T-helper 1 cell treated with Interleukin-12 subunit alpha and Interleukin-12 subunit beta and Interleukin-4 antibody, amounts not matched to agents 30 ng/mL and 1 ng/mL, for 36 hours (primary cell): ENCODE measurements around the gene BAZ2A. TPM values are rescaled to one million over a fixed set of nuclear protein-coding genes. Genes with fewer than 3 reads are reported as not detected.
"Not testable (repeated sequence)": the region's sequence is repeated elsewhere in the genome, so short reads cannot be mapped to it uniquely, and the experiment has no call there.

Source experiments
- intact Hi-C: fragments of 100-400 bp; cut with micrococcal nuclease; formaldehyde crosslinking; loops from one replicate; pipeline ENCODE4 v1.15.1; 2024
- total RNA-seq: library from RNA; stranded (reverse); gene quantifications from 2 replicates; pipeline ENCODE4 v1.2.3, GENCODE V29; 2022

BAZ2A gene
- total RNA-seq, result 123 and 124 TPM in 2 replicates

- intact Hi-C loops, result loop anchor here (1.0 to 5.0 kb wide), 3 partner anchors 58 to 408 kb away; partner anchors contain the start of genes NABP2, PTGES3, RBMS2 and RNF41
These were observed at the start of gene BAZ2A for GRCh38 chr12:56630180-56630632. BAZ2A (minus strand) TSS chr12:56630326; CDS start chr12:56617530, 12,796 bp downstream.

GRCh38 chr12:56678852-56679251 is 48.7 kb upstream of the BAZ2A start:
- intact Hi-C loops, result no loop called here

DNA sequence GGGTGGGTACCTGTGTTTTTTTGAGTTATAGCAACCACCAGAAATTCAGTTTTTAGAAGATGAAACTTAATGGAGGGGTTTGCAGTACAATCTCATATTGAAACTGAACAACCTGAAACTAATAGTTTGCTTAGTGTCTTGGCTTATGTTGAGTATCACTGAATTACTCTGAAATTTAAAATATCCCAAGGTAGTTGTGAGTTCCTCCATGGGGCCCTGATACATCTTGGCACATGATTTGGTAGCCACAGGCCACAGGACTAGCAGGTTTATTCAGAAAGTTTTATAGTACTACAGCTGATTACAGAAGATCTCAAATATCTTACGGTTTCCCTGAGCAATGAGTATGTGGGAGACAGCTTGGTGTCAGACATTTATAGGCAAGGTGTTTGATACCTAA is 47.6 kb upstream of the BAZ2A start:
- intact Hi-C loops, result no loop called here

GRCh38 chr12:56676851-56677580 is 46.9 kb upstream of the BAZ2A start:
- intact Hi-C loops, result no loop called here

DNA sequence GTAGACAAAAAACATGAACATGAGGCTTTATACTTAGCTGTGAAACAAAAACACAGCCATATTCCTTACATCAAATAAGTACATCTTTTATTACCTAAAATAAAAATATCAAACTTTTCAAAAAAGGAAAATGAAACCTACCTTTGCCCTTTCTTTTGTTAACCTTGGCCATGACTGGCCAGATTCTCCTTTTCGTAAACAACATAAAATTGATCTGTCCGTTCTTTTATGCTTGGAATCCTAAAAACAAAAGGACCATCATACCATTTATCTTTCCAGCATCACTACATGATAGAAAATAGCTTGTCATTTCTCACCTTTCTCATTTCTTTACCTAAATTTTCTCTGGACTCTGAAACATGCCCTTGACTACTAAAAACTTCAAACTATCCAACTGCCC is 41.5 kb upstream of the BAZ2A start:
- intact Hi-C loops, result no loop called here

- intact Hi-C loops, result no loop called here
These were observed 40.7 kb upstream of the BAZ2A start for GRCh38 chr12:56670836-56671235.

DNA sequence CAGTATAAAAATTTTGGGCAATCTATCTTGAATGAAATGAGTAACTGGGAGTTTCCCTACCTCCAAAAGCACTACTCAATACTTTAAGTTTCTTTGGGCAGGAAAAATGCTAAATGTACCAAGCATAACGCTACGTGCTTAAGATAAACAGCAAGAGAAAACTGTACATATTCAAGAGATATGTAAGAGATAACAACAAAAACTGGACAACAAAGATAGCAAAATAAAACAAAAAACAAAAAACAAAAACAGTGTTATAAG is 38.0 kb upstream of the BAZ2A start:
- intact Hi-C loops, result no loop called here

- intact Hi-C loops, result no loop called here
These were observed 32.0 kb upstream of the BAZ2A start for GRCh38 chr12:56661979-56662638.

- intact Hi-C loops, result no loop called here
These were observed 31.4 kb upstream of the BAZ2A start for GRCh38 chr12:56661560-56661959.

GRCh38 chr12:56658921-56659320 is 28.8 kb upstream of the BAZ2A start:
- intact Hi-C loops, result no loop called here

DNA sequence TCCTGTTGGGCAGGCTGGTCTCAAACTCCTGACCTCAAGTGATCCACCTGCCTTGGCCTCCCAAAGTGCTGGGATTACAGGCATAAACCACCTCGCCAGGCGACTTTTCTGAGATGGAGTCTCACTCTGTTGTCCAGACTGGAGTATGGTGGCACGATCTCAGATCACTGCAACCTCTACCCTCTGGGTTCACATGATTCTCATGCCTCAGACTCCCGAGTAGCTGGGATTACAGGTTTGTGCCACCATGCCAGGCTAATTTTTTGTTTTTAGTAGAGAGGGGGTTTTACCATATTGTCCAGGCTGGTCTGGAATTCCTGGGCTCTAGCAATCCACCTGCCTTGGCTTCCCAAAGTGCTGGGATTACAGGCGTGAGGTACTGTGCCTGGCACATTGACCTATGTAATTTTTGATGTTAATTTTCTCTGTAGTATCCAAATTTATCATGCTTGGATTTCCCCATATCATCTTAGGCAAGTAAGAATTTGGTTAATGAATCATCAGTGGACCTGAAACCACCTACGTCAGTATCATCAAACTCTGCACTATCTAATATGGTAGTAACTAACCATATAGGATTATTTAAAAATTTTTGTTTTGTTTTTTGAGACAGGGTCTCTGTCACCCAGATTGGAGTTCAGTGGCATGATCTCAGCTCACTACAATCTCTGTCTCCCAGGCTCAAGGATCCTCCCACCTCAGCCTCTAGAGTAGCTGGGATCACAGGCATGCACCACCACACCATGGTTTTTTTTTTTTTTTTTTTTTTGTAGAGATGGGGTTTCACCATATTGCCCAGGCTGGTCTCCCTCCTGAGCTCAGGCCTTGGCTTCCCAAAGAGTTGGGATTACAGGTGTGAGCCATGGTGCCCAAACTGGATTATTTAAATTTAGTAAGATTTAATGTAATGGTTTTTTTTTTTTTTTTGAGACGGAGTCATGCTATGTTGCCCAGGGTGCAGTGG is 27.6 kb upstream of the BAZ2A start:
- intact Hi-C loops, result no loop called here

GRCh38 chr12:56653781-56654180 is 23.7 kb upstream of the BAZ2A start:
- intact Hi-C loops, result not testable (repeated sequence)

GRCh38 chr12:56648023-56648422 is 17.9 kb upstream of the BAZ2A start:
- intact Hi-C loops, result loop anchor here (5.0 kb wide), 1 partner anchor 831 kb away; the partner anchor contains the start of genes ORMDL2 and SARNP

- intact Hi-C loops, result loop anchor here (1.0 to 5.0 kb wide), 10 partner anchors 10 to 829 kb away; partner anchors contain the start of genes NACA, ORMDL2, PRIM1 and PTGES3
These were observed 15.8 kb upstream of the BAZ2A start, which contains the start of gene ATP5F1B for GRCh38 chr12:56645717-56646446. ATP5F1B (minus strand) TSS chr12:56645984; CDS start chr12:56645963, 21 bp downstream.

GRCh38 chr12:56645201-56645716 is 15.1 kb upstream of the BAZ2A start:
- intact Hi-C loops, result loop anchor here (5.0 kb wide), 1 partner anchor 828 kb away; the partner anchor contains the start of genes ORMDL2 and SARNP

DNA sequence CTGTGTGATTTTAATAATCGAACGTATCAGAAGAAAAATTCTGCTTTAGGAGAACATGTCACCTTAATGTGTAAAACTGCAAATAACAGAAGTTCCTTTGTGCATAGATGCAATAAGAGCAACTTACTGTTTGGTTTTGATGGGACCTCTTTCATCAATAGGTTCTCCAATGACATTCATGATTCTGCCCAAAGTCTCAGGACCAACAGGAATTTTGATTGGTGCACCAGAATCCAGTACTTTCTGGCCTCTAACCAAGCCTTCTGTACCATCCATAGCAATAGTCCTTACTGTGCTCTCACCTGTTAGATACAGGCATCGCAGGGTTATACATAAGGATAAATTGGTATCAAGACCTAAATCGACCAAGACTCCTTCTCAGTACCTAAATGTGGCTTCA is 14.5 kb upstream of the BAZ2A start:
- intact Hi-C loops, result loop anchor here (5.0 kb wide), 1 partner anchor 827 kb away; the partner anchor contains the start of genes ORMDL2 and SARNP

GRCh38 chr12:56641219-56641618 is 11.1 kb upstream of the BAZ2A start:
- intact Hi-C loops, result no loop called here

DNA sequence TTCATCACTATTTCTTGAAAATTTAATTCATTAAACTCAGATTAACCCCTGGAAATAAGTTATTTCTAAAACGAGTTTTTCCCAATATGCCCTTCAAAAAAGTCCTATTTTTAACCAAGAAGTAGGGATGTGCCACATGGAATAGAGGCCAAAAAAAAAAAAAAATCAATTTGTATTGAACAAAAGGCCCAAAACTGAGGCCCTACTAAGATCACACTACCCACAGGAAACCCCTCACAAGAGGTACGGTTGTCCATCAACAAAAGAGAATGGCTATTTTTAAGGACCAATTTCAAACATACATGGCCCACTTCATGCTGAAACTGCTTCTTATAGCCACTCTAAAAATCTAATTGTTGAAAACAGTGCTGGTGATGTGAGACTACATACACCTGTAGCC is 7.5 kb upstream of the BAZ2A start:
- intact Hi-C loops, result loop anchor here (2.0 to 5.0 kb wide), 11 partner anchors 65 to 1115 kb away; partner anchors contain the start of genes BLOC1S1, CDK4, CS and DGKA

DNA sequence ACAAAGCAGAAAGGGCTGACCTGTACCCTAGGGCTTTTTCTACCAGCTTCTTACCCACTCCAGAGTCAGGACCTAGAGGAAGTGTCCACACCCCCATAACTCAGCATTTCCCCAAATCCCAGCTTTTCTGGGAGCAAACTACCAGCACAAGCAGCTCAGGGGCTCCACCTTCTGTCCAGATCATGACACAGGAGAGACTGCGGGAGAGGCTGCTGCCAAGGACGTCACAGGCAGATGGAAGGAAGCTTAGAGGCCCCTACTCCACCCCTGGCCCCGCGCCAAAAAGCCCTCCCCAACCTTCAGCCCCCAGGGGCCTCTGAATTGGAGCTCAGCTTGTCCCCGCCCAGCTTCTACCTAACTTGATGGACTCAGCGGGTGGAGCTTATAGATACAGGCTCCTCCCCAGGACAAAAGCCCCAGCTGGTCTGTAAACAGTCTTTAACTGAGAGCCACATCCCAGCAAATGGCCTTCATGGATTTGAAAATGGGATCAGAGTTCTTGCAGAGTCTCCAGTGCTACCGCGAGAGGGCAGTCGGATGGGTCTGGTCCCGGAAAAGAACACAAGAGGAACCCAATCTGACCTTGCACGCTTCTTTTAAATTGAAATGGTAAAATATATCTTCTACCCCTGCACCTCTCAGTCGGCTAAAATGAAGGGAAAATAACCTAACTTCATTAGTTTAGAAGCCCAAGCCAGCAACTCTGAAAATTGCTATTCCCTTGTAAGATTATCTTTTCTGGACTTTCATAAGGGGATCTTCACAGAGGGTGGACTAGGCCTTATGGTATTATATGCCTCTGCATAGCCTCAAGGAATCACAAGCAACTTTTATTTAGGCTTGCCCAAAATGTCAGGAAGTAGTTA is 6.8 kb upstream of the BAZ2A start:
- intact Hi-C loops, result loop anchor here (1.0 to 5.0 kb wide), 17 partner anchors 9 to 1115 kb away; partner anchors contain the start of genes BLOC1S1, CDK4, CS and DGKA
